Neural cell (in vitro differentiated cells): Measurements from ENCODE around the gene SOAT2. TPM values are rescaled to one million over a fixed set of nuclear protein-coding genes. Genes with fewer than 3 reads are reported as not detected.

Experiments used
- H2AFZ ChIP-seq: fragments of 200-600, 300-800 bp; sonication (generic), shearing (Covaris generic); 2 replicates; pipeline ENCODE4 v1.6.0; 2014; ENCODE audit warnings: low read depth, mild to moderate bottlenecking, antibody characterized with exemption, low read length, moderate library complexity
- H3F3A ChIP-seq: fragments of 200-600 bp; shearing (Covaris generic); 2 replicates; pipeline ENCODE4 v1.6.1; 2016; ENCODE audit warnings: mild to moderate bottlenecking, moderate library complexity, mixed read lengths, antibody characterized with exemption, low read length; ENCODE audit not compliant: insufficient read depth, poor library complexity, severe bottlenecking
- H3K27ac ChIP-seq: fragments of 200-600, 300-800 bp; sonication (generic), shearing (Covaris generic); 2 replicates; pipeline ENCODE4 v1.5.1; 2014; ENCODE audit warnings: mild to moderate bottlenecking, low read length, moderate library complexity
- H3K27me3 ChIP-seq: fragments of 300-800, 200-600 bp; sonication (generic), shearing (Covaris generic); 2 replicates; pipeline ENCODE4 v1.6.0; 2014; ENCODE audit warnings: mild to moderate bottlenecking, low read depth, low read length, moderate library complexity; ENCODE audit not compliant: insufficient read depth
- H3K36me3 ChIP-seq: fragments of 300-800, 200-600 bp; sonication (generic), shearing (Covaris generic); 2 replicates; pipeline ENCODE4 v1.5.1; 2014; ENCODE audit warnings: mild to moderate bottlenecking, antibody characterized with exemption, low read length, moderate library complexity; ENCODE audit not compliant: insufficient read depth
- H3K4me2 ChIP-seq: fragments of 300-800, 200-600 bp; sonication (generic), shearing (Covaris generic); 2 replicates; pipeline ENCODE4 v1.6.0; 2014; ENCODE audit warnings: mild to moderate bottlenecking, low read length
- H3K4me3 ChIP-seq: fragments of 300-800, 200-600 bp; sonication (generic), shearing (Covaris generic); 2 replicates; pipeline ENCODE4 v1.5.1; 2014; ENCODE audit warnings: mild to moderate bottlenecking, low read length, moderate library complexity
- H3K79me2 ChIP-seq: fragments of 200-600 bp; shearing (Covaris generic); replicated peaks from 2 replicates; pipeline ENCODE4 v1.6.0; 2014; ENCODE audit warnings: mild to moderate bottlenecking, low read length, moderate library complexity; ENCODE audit not compliant: insufficient read depth
- H3K9ac ChIP-seq: fragments of 300-800, 200-600 bp; sonication (generic), shearing (Covaris generic); 2 replicates; pipeline ENCODE4 v1.6.1; 2016; ENCODE audit warnings: mild to moderate bottlenecking, low read length, mixed read lengths
- H3K9me2 ChIP-seq: fragments of 200-600 bp; shearing (Covaris generic); 2 replicates; pipeline ENCODE4 v1.6.1; 2016; ENCODE audit warnings: mild to moderate bottlenecking, low read length, mixed read lengths; ENCODE audit not compliant: insufficient read depth
- H3K9me3 ChIP-seq: fragments of 200-600, 300-800 bp; sonication (generic), shearing (Covaris generic); 2 replicates; pipeline ENCODE4 v1.6.1; 2016; ENCODE audit warnings: mild to moderate bottlenecking, mixed run types, low read length, moderate library complexity, mixed read lengths
- H4K20me1 ChIP-seq: fragments of 200-600 bp; shearing (Covaris generic); 2 replicates; pipeline ENCODE4 v1.6.1; 2016; ENCODE audit warnings: mild to moderate bottlenecking, mixed run types; ENCODE audit not compliant: insufficient read depth
- EP300 ChIP-seq: fragments of 450-650 bp; conservative IDR thresholded peaks from 2 replicates; pipeline ENCODE4 v1.6.1; 2014; ENCODE audit warnings: antibody characterized with exemption, mild to moderate bottlenecking, moderate library complexity; ENCODE audit not compliant: poor library complexity, severe bottlenecking
- EZH2 ChIP-seq: fragments of 200-600, 300-800 bp; shearing (Covaris generic), sonication (generic); IDR thresholded peaks from 2 replicates; pipeline ENCODE4 v1.6.1; 2014; ENCODE audit warnings: antibody characterized with exemption, low read length, borderline replicate concordance, mild to moderate bottlenecking; ENCODE audit not compliant: insufficient read depth, poor library complexity, severe bottlenecking
- MXI1 ChIP-seq: fragments of 450-650 bp; conservative IDR thresholded peaks from 2 replicates; pipeline ENCODE4 v1.6.1; 2014; ENCODE audit warnings: antibody characterized with exemption, mild to moderate bottlenecking; ENCODE audit not compliant: poor library complexity, severe bottlenecking
- POLR2AphosphoS5 ChIP-seq: IDR thresholded peaks from 2 replicates; pipeline ENCODE4 v1.6.1; 2012
- RAD21 ChIP-seq: fragments of 450-650 bp; conservative IDR thresholded peaks from 2 replicates; pipeline ENCODE4 v1.6.1; 2014; ENCODE audit warnings: antibody characterized with exemption, mild to moderate bottlenecking, moderate library complexity
- REST ChIP-seq: IDR thresholded peaks from 2 replicates; pipeline ENCODE4 v1.6.1; 2012; ENCODE audit warnings: borderline replicate concordance
- SMC3 ChIP-seq: fragments of 450-650 bp; conservative IDR thresholded peaks from 2 replicates; pipeline ENCODE4 v1.6.1; 2014; ENCODE audit warnings: antibody characterized with exemption, mild to moderate bottlenecking, moderate library complexity; ENCODE audit not compliant: poor library complexity
- TAF1 ChIP-seq: IDR thresholded peaks from 2 replicates; pipeline ENCODE4 v1.6.1; 2012; ENCODE audit warnings: low read depth
- polyA plus RNA-seq: library from polyadenylated mRNA; depleted of rRNA; stranded (reverse); fragments of >200 nt; gene quantifications from 2 replicates; pipeline ENCODE4 v1.2.3, GENCODE V29; 2014
- TF ChIP-seq, protein P1 (sequence below): fragments of 450-650 bp; IDR thresholded peaks from 2 replicates; pipeline ENCODE4 v1.5.1; 2014; ENCODE audit warnings: antibody characterized with exemption, mild to moderate bottlenecking, moderate library complexity; ENCODE audit not compliant: poor library complexity, severe bottlenecking

SOAT2 gene
- polyA plus RNA-seq, 1 donor from 2014 or later, result not detected

DNA sequence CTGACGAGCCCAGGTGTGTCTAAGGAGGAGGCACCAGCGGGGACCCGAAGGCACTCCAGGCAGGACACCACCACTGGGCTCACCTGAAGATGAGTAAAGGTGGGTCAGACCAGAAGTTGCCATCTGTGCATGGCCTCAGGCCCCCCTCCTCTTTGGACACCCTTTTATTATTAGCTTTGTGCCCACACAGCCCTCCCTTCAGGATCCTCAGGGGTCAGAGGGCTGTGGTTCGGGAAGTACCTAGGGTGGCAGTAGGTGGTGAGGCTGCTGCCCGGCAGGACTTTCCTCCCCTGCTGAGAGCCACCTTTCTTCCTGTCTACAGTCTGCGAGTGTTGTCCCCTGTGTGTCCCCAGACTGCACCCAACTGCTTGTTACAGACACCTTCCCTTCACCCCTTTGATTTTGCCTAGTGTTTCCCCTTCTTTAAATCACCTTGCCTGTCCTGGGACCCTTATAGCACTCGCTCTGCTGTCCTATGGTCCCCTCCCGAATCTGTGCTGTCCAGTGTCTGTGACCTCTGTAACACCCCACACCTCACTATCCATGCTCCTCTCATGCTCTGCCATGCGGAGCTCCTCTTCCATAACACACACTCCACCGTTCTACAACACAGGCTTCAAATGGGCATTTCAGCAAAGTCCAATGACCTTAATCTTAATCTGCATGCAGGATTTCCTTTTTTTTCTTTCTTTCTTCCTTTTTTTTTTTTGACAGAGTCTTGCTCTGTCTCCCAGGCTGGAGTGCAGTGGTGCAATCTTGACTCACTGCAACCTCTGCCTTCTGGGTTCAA is 25.7 kb downstream of the SOAT2 start:
- H3K9ac ChIP-seq, result no peak overlapping the region
- H3K36me3 ChIP-seq, result no peaks in the 10 kb centered on the region
- H3K4me3 ChIP-seq, result no peak overlapping the region
- no peaks in the 10 kb centered on the region for H3K79me2 ChIP-seq
- no peaks in the 10 kb centered on the region for H3K27me3 ChIP-seq
- H2AFZ ChIP-seq, result no peak overlapping the region
- no peaks in the 10 kb centered on the region for H4K20me1 ChIP-seq
- no peaks in the 10 kb centered on the region for H3F3A ChIP-seq
- TF ChIP-seq TAF1, result no peak
- TF ChIP-seq EP300, result no peak
- TF ChIP-seq, protein P1, sequence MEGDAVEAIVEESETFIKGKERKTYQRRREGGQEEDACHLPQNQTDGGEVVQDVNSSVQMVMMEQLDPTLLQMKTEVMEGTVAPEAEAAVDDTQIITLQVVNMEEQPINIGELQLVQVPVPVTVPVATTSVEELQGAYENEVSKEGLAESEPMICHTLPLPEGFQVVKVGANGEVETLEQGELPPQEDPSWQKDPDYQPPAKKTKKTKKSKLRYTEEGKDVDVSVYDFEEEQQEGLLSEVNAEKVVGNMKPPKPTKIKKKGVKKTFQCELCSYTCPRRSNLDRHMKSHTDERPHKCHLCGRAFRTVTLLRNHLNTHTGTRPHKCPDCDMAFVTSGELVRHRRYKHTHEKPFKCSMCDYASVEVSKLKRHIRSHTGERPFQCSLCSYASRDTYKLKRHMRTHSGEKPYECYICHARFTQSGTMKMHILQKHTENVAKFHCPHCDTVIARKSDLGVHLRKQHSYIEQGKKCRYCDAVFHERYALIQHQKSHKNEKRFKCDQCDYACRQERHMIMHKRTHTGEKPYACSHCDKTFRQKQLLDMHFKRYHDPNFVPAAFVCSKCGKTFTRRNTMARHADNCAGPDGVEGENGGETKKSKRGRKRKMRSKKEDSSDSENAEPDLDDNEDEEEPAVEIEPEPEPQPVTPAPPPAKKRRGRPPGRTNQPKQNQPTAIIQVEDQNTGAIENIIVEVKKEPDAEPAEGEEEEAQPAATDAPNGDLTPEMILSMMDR, result no peak
- TF ChIP-seq MXI1, result no peak
- TF ChIP-seq POLR2AphosphoS5, result no peak
- TF ChIP-seq REST, result no peak
- TF ChIP-seq RAD21, result no peak
- no peak for TF ChIP-seq SMC3
- TF ChIP-seq EZH2, result no peak
- no peaks in the 10 kb centered on the region for H3K9me2 ChIP-seq
- H3K4me2 ChIP-seq, result no peak overlapping the region
- H3K9me3 ChIP-seq, result no peaks in the 10 kb centered on the region
- H3K27ac ChIP-seq, result no peak overlapping the region

DNA sequence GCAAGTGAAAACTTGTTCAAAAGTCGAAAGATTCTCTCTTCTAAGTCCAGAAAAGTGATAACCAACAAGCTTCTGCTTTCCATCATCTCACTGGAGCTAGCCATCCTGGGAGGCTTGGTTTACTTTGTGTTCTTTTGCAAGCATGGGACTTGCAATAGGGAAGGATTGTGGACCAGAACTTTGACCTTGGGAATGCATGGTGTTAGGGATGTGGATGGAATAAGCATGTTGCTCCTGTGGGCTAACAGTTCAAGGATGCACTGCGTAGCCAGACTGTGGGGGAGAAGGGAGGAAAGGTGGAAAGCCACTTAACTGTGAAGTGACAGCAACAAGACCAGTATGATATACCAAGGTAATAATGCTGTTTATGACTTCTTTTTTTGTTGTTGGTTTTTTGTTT is 28.6 kb downstream of the SOAT2 start:
- H3K27me3 ChIP-seq, result no peaks in the 10 kb centered on the region
- no peaks in the 10 kb centered on the region for H3K9me3 ChIP-seq
- no peaks in the 10 kb centered on the region for H3K36me3 ChIP-seq
- H3K9ac ChIP-seq, result no peak overlapping the region
- TF ChIP-seq, protein P1, result no peak
- TF ChIP-seq EZH2 (no peak), RAD21 (no peak), POLR2AphosphoS5 (no peak), TAF1 (no peak), EP300 (no peak), SMC3 (no peak), REST (no peak), MXI1 (no peak)
- H2AFZ ChIP-seq, result no peak overlapping the region
- no peaks in the 10 kb centered on the region for H4K20me1 ChIP-seq
- no peaks in the 10 kb centered on the region for H3F3A ChIP-seq
- H3K79me2 ChIP-seq, result no peaks in the 10 kb centered on the region
- H3K9me2 ChIP-seq, result no peaks in the 10 kb centered on the region
- H3K27ac ChIP-seq, result no peak overlapping the region
- no peak overlapping the region for H3K4me2 ChIP-seq
- H3K4me3 ChIP-seq, result no peak overlapping the region
